HCT116 (cell line): ENCODE results near the gene SLC50A1. TPM values are rescaled to one million over a fixed set of nuclear protein-coding genes. Genes with fewer than 3 reads are reported as not detected.

Experiments
- ATAC-seq: fragments of 200-7000 bp; cut with Tn5 transposase; 2 replicates; pipeline ENCODE4 v1.9.1; 2020; ENCODE audit warnings: mild to moderate bottlenecking, moderate library complexity
- BruUV-seq: library from RNA; stranded (reverse); fragments of 400-500 nt; replicated peaks from 2 replicates; lab custom pipeline; 2021; lab: Mats Ljungman, UMichigan
- CTCF ChIA-PET: fragments of 300-600 bp; sonication (Branson Sonifier 250); formaldehyde crosslinking; loops from one replicate; lab custom pipeline; 2021; ENCODE audit warnings: antibody characterized with exemption; lab: Charles Lee
- POLR2A ChIA-PET: fragments of 300-600, 350-600 bp; sonication (Branson Sonifier 250); formaldehyde crosslinking; loops from one replicate; lab custom pipeline; 2021; ENCODE audit warnings: antibody characterized with exemption; lab: Charles Lee
- RAD21 ChIA-PET, 2 experiments: fragments of 300-600 bp; sonication (Branson Sonifier 250); formaldehyde crosslinking; loops; one replicate each; lab custom pipeline; 2023; ENCODE audit warnings: low total read pairs in 2 of 2; ENCODE audit not compliant: uncharacterized antibody in 2 of 2, unreplicated experiment in 2 of 2, low non-redundant PET in 1 of 2; lab: Charles Lee
- DNase-seq: peaks from one replicate; pipeline ENCODE4 v3.0.0-alpha.2; 2010; ENCODE audit warnings: low read depth, low spot score
- H2AFZ ChIP-seq: fragments of 200-600 bp; shearing (Covaris generic), sonication (generic); 2 replicates; pipeline ENCODE4 v1.6.1; 2017; ENCODE audit warnings: low read depth, mixed run types, mixed read lengths, antibody characterized with exemption, low read length; ENCODE audit not compliant: poor library complexity, severe bottlenecking
- H3K27ac ChIP-seq: 2 replicates; pipeline ENCODE4 v1.5.1; 2012; ENCODE audit warnings: low read depth, low read length
- H3K27me3 ChIP-seq: fragments of 200-600 bp; sonication (generic); 2 replicates; pipeline ENCODE4 v1.6.1; 2016; ENCODE audit warnings: mixed run types, low read length, mixed read lengths; ENCODE audit not compliant: insufficient read depth
- H3K36me3 ChIP-seq, 2 experiments: fragments of 200-500 bp in 1 of 2; fragments of 200-600 bp in 1 of 2; sonication (Bioruptor generic) in 1 of 2; sonication (generic) in 1 of 2; 2 replicates each; pipeline versions ENCODE4 v1.5.1 to v1.6.1; 2014 to 2016; ENCODE audit warnings: low read length in 2 of 2, inconsistent platforms in 1 of 2, mixed read lengths in 1 of 2, mixed run types in 1 of 2; ENCODE audit not compliant: insufficient read depth in 2 of 2, control insufficient read depth in 1 of 2
- H3K4me1 ChIP-seq, 2 experiments: fragments of 200-600 bp in 1 of 2; sonication (generic) in 1 of 2; 2 replicates each; pipeline versions ENCODE4 v1.5.1 to v1.6.1; 2012 to 2017; ENCODE audit warnings: low read length in 2 of 2, inconsistent platforms in 1 of 2, mild to moderate bottlenecking in 1 of 2, mixed read lengths in 1 of 2, mixed run types in 1 of 2, moderate library complexity in 1 of 2; ENCODE audit not compliant: insufficient read depth in 2 of 2, control insufficient read depth in 1 of 2
- H3K4me2 ChIP-seq: fragments of 200-600 bp; sonication (generic); 2 replicates; pipeline ENCODE4 v1.6.1; 2017; ENCODE audit warnings: mixed run types, low read length, mixed read lengths
- H3K4me3 ChIP-seq, 2 experiments: fragments of 200-600 bp in 1 of 2; sonication (generic) in 1 of 2; replicated peaks in 1 of 2; 2 replicates each; pipeline ENCODE4 v1.5.1; 2011 to 2016; ENCODE audit warnings: low read length in 2 of 2, control low read depth in 1 of 2, low read depth in 1 of 2, mild to moderate bottlenecking in 1 of 2, mixed read lengths in 1 of 2, mixed run types in 1 of 2
- H3K79me2 ChIP-seq: fragments of 200-600 bp; sonication (generic); 2 replicates; pipeline ENCODE4 v1.6.1; 2017; ENCODE audit warnings: mild to moderate bottlenecking, mixed run types, low read length, moderate library complexity, mixed read lengths; ENCODE audit not compliant: insufficient read depth
- H3K9ac ChIP-seq: fragments of 200-600 bp; sonication (generic); 2 replicates; pipeline ENCODE4 v1.6.1; 2016; ENCODE audit warnings: low read length, mixed read lengths
- H3K9me2 ChIP-seq: fragments of 200-600 bp; sonication (generic), shearing (Covaris generic); 2 replicates; pipeline ENCODE4 v1.6.1; 2017; ENCODE audit warnings: mixed run types, mild to moderate bottlenecking, moderate library complexity; ENCODE audit not compliant: insufficient read depth
- H3K9me3 ChIP-seq, 2 experiments: fragments of 200-500 bp in 1 of 2; fragments of 200-600 bp in 1 of 2; sonication (Bioruptor generic) in 1 of 2; sonication (generic) in 1 of 2; 2 replicates each; pipeline ENCODE4 v1.6.1; 2014 to 2017; ENCODE audit warnings: low read length in 2 of 2, mixed read lengths in 2 of 2, inconsistent platforms in 1 of 2, low read depth in 1 of 2, mild to moderate bottlenecking in 1 of 2, mixed run types in 1 of 2, moderate library complexity in 1 of 2; ENCODE audit not compliant: control insufficient read depth in 1 of 2, insufficient read depth in 1 of 2
- H4K20me1 ChIP-seq: fragments of 200-600 bp; sonication (generic), shearing (Covaris generic); 2 replicates; pipeline ENCODE4 v1.6.1; 2017; ENCODE audit warnings: mixed run types, mild to moderate bottlenecking, moderate library complexity; ENCODE audit not compliant: insufficient read depth
- POLR2A ChIP-seq: IDR thresholded peaks from 2 replicates; pipeline ENCODE4 v1.7.0; 2011; ENCODE audit warnings: borderline replicate concordance; ENCODE audit not compliant: insufficient read depth, insufficient read length; ENCODE audit errors: extremely low read depth
- YY1 ChIP-seq: IDR thresholded peaks from 2 replicates; pipeline ENCODE4 v1.6.1; 2011; ENCODE audit warnings: low read length, low read depth, moderate library complexity, mild to moderate bottlenecking; ENCODE audit not compliant: insufficient replicate concordance; ENCODE audit errors: extremely low read depth
- ZNF274 ChIP-seq: fragments of 200-500 bp; sonication (Bioruptor generic); IDR thresholded peaks from 2 replicates; pipeline ENCODE4 v1.6.1; 2014; ENCODE audit warnings: mild to moderate bottlenecking, low read depth, low read length, inconsistent platforms
- intact Hi-C: fragments of 100-400 bp; cut with micrococcal nuclease; formaldehyde crosslinking; loops from 2 replicates; pipeline ENCODE4 v1.10.0; 2022
- total RNA-seq: library from RNA; stranded (reverse); gene quantifications from one replicate; pipeline ENCODE4 v1.2.1, GENCODE V29; 2021; ENCODE audit not compliant: unreplicated experiment
- TF ChIP-seq, protein P1 (sequence below): IDR thresholded peaks from 2 replicates; pipeline ENCODE4 v1.6.1; 2012; ENCODE audit warnings: low read depth

The SLC50A1 gene
- total RNA-seq, 1 experiment from 2014 or later = 49.9 TPM

DNA sequence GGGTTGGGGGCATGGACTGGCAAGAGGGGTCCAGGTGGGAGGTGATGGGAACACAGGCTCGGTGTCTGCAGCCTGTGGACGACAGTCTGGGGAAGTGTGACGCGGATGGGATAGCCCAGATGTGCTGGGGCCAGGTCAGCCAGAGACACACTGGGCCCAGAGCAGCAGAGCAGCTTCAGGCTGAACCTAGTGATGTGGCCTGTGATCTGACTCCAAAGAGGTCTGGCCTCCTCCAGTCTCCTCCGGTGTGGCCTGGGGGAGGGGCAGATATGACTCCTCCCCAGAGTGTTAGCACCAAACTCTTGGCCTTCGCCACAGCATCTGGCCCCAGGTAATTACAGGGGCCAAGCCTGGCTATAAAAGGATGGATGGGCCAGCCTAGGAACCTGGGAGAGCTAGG lies 43.5 kb upstream of the SLC50A1 start:
- Histone ChIP-seq H3K27ac (no peak overlapping the region), H3K79me2 (no peaks in the 10 kb centered on the region), H4K20me1 (no peaks in the 10 kb centered on the region), H3K36me3 (no peaks in the 10 kb centered on the region), H3K4me1 (peaks cover 12 to 29% of the 10 kb centered on the region in 2 experiments; a peak in 3 of 4 replicates), H3K9ac (no peak overlapping the region), H3K4me3 (no peak overlapping the region; a peak in 1 of 4 replicates), H3K4me2 (no peak overlapping the region; the same call in 1 of the 2 replicates), H3K27me3 (no peaks in the 10 kb centered on the region), H3K9me3 (no peaks in the 10 kb centered on the region), H2AFZ (no peak overlapping the region), H3K9me2 (no peaks in the 10 kb centered on the region)
- ATAC-seq (no peak), DNase-seq (no peak)
- ChIA-PET CTCF (interaction anchor here (0.6 to 5.9 kb wide), 15 partner anchors 16 to 135 kb away, joined by 3 to 163 read pairs (median 6); partner anchors contain the start of genes EFNA1, KRTCAP2 and TRIM46), RAD21 (interaction anchor here (0.8 to 2.0 kb wide), 4 partner anchors 69 to 81 kb away, joined by 3 to 35 read pairs (median 14); partner anchors contain the start of gene KRTCAP2 (in 1 of the 2)), POLR2A (interaction anchor here (0.7 to 1.5 kb wide), 5 partner anchors 31 to 81 kb away, joined by 3 to 9 read pairs (median 4); partner anchors contain the start of genes DPM3 and KRTCAP2)
- peak; percentile 6 for TF ChIP-seq POLR2A
- TF ChIP-seq YY1 = no peak
- no TSS peak for BruUV-seq
- intact Hi-C loops = loop anchor here (10.0 kb wide), 1 partner anchor 503 kb away; no protein-coding TSS in a partner anchor

DNA sequence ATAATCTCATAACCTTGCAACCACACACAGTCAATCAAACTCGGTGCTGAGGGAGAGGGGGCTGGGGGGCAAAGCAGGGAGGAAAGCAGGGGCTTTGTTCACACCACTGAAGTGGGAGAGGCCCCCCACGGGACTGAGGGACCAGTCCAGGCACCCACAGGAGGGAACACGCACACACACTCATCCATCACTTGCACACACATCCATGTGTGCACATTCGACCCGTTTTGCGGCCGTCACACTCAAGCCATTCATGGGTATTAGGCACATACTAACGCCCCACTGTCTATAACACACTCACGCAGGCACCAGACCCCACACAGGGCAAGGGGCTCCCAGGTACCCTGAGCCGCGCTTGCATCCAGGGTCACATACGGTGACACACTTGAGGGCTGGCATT lies 43.0 kb upstream of the SLC50A1 start:
- peaks cover 12 to 29% of the 10 kb centered on the region in 2 experiments; a peak in 3 of 4 replicates for H3K4me1 ChIP-seq
- H4K20me1 ChIP-seq = no peaks in the 10 kb centered on the region
- TF ChIP-seq ZNF274 = no peak
- TF ChIP-seq, protein P1, sequence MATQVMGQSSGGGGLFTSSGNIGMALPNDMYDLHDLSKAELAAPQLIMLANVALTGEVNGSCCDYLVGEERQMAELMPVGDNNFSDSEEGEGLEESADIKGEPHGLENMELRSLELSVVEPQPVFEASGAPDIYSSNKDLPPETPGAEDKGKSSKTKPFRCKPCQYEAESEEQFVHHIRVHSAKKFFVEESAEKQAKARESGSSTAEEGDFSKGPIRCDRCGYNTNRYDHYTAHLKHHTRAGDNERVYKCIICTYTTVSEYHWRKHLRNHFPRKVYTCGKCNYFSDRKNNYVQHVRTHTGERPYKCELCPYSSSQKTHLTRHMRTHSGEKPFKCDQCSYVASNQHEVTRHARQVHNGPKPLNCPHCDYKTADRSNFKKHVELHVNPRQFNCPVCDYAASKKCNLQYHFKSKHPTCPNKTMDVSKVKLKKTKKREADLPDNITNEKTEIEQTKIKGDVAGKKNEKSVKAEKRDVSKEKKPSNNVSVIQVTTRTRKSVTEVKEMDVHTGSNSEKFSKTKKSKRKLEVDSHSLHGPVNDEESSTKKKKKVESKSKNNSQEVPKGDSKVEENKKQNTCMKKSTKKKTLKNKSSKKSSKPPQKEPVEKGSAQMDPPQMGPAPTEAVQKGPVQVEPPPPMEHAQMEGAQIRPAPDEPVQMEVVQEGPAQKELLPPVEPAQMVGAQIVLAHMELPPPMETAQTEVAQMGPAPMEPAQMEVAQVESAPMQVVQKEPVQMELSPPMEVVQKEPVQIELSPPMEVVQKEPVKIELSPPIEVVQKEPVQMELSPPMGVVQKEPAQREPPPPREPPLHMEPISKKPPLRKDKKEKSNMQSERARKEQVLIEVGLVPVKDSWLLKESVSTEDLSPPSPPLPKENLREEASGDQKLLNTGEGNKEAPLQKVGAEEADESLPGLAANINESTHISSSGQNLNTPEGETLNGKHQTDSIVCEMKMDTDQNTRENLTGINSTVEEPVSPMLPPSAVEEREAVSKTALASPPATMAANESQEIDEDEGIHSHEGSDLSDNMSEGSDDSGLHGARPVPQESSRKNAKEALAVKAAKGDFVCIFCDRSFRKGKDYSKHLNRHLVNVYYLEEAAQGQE = no peak
- H3K4me2 ChIP-seq = no peak overlapping the region
- no peak overlapping the region for H2AFZ ChIP-seq
- BruUV-seq = no TSS peak
- H3K36me3 ChIP-seq = no peaks in the 10 kb centered on the region
- ChIA-PET POLR2A (no interaction called here), CTCF (interaction anchor here (5.9 kb wide), 1 partner anchor 74 kb away, joined by 163 read pairs; no protein-coding TSS in a partner anchor), RAD21 (interaction anchor here (1.9 to 2.0 kb wide), 2 partner anchors 75 kb away, joined by 23 to 35 read pairs; no protein-coding TSS in a partner anchor)
- no peaks in the 10 kb centered on the region for H3K27me3 ChIP-seq
- no peaks in the 10 kb centered on the region for H3K9me3 ChIP-seq
- no peak overlapping the region for H3K4me3 ChIP-seq
- DNase-seq (no peak), ATAC-seq (no peak)
- intact Hi-C loops = loop anchor here (10.0 kb wide), 1 partner anchor 502 kb away; no protein-coding TSS in a partner anchor
- H3K27ac ChIP-seq = no peak overlapping the region
- no peak overlapping the region for H3K9ac ChIP-seq
- no peaks in the 10 kb centered on the region for H3K9me2 ChIP-seq
- no peaks in the 10 kb centered on the region for H3K79me2 ChIP-seq
